Medulla oblongata (tissue), 1 donor: ENCODE measurements around the gene DUOX1.
A peak's percentile ranks its signal among the peaks of the same experiment; 100 is the strongest.

Source experiments
- DNase-seq: peaks from one replicate; pipeline ENCODE4 v3.0.0-alpha.2; 2015; ENCODE audit errors: extremely low spot score

The DUOX1 gene

GRCh38 chr15:45143946-45144345 lies 14.2 kb downstream of the DUOX1 start:
- DNase-seq: no peak

- DNase-seq: no peak
Observed at GRCh38 chr15:45144775-45145174, 15.0 kb downstream of the DUOX1 start.

DNA sequence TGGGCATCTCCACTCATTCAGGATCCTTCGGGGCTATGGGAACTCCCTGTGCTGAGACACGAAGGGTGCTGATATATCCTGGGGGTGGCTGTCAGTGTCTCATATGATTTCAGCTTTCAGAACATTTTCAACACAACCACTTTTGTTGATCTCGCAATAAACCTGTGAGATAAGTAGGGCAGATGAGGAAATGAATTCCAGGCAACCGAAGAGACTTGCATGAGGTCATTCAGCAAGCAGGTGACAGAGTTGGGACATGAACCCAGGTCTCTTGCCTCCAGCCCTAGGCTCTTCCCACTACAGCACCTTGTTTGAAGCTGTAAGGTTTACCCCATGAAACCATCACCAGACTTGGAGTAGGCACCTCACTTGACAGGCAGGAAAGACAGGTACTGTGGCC lies 16.6 kb downstream of the DUOX1 start:
- no peak for DNase-seq

- DNase-seq: no peak
Observed at GRCh38 chr15:45147606-45148005, 17.8 kb downstream of the DUOX1 start.

GRCh38 chr15:45148076-45149059 lies 18.6 kb downstream of the DUOX1 start:
- DNase-seq: no peak

DNA sequence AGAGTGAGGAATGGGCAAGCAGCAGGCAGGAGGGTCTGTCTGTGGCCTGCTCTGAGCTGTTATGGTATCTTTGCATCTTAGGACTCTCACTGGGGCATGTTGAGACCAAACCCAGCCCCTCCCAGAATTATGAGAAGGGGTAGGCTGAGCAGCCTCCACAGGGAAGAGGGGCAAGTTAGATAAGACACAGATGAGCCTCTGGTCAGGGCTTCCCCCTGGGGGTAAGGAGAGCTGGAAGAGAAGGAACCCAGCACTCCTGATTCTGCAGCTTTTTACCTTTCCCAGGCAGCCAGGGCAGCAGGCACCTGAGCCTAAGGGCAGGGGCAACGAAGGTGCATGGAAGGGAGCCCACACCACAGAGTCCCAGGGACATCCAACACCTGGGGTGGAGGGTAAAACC lies 19.3 kb downstream of the DUOX1 start:
- DNase-seq: no peak

- DNase-seq: no peak
Observed at GRCh38 chr15:45150481-45150880, 20.7 kb downstream of the DUOX1 start.

GRCh38 chr15:45150997-45151396 lies 21.2 kb downstream of the DUOX1 start:
- no peak for DNase-seq

DNA sequence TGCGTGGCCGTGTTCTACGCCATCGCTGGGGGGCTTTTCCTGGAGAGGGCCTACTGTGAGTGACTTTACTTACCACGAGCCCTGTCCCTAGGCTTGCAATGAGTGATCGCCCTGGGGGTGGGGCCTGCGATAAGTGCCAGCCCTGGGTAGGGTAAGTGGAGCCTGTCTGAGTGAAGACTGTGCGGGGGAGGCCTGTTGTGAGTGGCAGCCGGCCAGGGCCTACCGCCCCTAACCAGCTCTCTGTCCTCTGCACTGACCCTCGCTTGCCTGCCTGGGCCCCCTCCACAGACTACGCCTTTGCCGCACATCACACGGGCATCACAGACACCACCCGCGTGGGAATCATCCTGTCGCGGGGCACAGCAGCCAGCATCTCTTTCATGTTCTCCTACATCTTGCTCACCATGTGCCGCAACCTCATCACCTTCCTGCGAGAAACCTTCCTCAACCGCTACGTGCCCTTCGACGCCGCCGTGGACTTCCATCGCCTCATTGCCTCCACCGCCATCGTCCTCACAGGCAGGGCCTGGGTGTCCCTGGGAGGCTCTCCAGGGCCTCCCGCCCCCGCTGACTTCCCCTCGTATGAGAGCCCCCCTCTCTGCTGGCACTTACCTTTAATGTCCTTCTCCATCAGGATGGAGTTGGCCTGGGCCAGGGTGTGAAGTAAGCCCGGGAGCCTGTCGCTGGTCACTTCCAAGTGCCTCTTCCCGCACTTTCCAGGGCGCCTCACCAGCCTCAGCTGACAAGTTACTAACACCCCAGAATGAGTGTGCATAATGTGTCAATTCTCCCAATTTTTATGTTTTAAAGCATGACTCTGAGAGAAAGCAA lies 22.4 kb downstream of the DUOX1 start:
- no peak for DNase-seq

- DNase-seq: no peak
Observed at GRCh38 chr15:45155739-45156138, 25.9 kb downstream of the DUOX1 start.

- no peak for DNase-seq
Observed at GRCh38 chr15:45156744-45157455, 27.1 kb downstream of the DUOX1 start.

- peak; percentile 86 for DNase-seq
Observed at GRCh38 chr15:45157974-45158373, 28.2 kb downstream of the DUOX1 start.

DNA sequence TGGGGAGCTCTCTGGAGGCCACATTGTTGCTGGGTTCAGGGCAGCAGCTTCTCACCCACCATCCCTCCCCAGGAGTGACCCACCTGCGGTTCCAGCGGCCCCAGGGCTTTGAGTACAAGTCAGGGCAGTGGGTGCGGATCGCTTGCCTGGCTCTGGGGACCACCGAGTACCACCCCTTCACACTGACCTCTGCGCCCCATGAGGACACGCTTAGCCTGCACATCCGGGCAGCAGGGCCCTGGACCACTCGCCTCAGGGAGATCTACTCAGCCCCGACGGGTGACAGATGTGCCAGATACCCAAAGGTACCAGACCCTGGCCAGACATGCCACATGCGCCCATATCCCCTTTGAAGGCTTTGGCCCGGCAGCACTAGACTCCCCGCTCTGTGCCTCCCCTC lies 31.9 kb downstream of the DUOX1 start:
- no peak for DNase-seq

- peak; percentile 91 for DNase-seq
Observed at GRCh38 chr15:45162771-45163507, 33.1 kb downstream of the DUOX1 start.

DNA sequence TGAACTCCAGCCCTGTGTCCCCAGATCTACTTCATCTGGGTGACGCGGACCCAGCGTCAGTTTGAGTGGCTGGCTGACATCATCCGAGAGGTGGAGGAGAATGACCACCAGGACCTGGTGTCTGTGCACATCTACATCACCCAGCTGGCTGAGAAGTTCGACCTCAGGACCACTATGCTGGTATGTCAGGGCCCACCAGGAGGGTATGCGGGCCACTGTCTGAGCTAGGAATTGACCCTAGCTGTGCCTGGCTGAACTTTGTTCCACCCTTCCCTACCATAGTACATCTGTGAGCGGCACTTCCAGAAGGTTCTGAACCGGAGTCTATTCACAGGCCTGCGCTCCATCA lies 33.7 kb downstream of the DUOX1 start:
- no peak for DNase-seq

DNA sequence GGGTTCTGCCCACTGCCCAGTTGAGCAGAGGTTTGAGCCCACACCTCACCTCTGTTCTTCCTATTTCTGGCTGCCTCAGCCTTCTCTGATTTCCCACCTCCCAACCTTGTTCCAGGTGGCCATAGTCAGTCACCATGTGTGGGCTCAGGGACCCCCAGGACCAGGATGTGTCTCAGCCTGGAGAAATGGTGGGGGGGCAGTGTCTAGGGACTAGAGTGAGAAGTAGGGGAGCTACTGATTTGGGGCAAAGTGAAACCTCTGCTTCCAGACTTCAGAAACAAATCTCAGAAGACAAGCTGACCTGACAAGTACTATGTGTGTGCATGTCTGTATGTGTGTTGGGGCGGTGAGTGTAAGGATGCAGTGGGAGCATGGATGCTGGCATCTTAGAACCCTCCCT lies 35.1 kb downstream of the DUOX1 start:
- DNase-seq: no peak

GRCh38 chr15:45165536-45165935 lies 35.7 kb downstream of the DUOX1 start:
- no peak for DNase-seq

GRCh38 chr15:45166834-45167630 lies 37.2 kb downstream of the DUOX1 start:
- peak; percentile 90 for DNase-seq

GRCh38 chr15:45167631-45168205 lies 37.9 kb downstream of the DUOX1 start:
- no peak for DNase-seq

DNA sequence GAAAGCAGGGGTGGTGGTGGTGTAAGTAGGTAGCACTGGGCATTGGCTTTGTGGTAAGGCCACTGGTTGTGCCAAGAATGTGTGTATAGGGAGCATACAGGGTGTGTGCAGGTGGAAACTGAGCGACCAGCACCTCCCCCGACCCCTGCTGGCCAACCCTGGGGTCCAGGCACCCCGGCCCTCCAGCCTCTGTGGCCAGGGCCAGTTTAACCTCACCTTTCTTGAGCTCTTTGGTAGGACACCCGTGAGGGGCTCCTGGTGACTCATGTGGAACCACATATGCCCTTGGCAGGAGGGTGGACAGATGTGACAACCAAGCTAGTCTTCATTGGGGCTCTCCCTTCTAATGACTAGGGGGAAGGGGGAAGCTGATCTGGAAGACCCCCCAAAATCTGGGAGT lies 38.5 kb downstream of the DUOX1 start:
- no peak for DNase-seq
